GM23338 (cell line): ENCODE results near the gene LETMD1. TPM values are rescaled to one million over a fixed set of nuclear protein-coding genes. Genes with fewer than 3 reads are reported as not detected.

Experiments
- ATAC-seq: fragments of 200-7000 bp; cut with Tn5 transposase; 3 replicates; pipeline ENCODE4 v1.9.1; 2020
- DNase-seq: peaks from one replicate; pipeline ENCODE4 v3.0.0-alpha.2; 2015; ENCODE audit warnings: low spot score
- H2AFZ ChIP-seq: fragments of 200-600 bp; sonication (generic); 2 replicates; pipeline ENCODE4 v1.8.0; 2016; ENCODE audit warnings: antibody characterized with exemption, mild to moderate bottlenecking, moderate library complexity
- H3F3A ChIP-seq: fragments of 200-600 bp; sonication (generic); replicated peaks from 2 replicates; pipeline ENCODE4 v1.8.0; 2017; ENCODE audit warnings: antibody characterized with exemption, mixed run types, low read depth
- H3K27ac ChIP-seq: fragments of 200-600 bp; sonication (generic); 2 replicates; pipeline ENCODE4 v1.6.1; 2016; ENCODE audit warnings: low read depth
- H3K27me3 ChIP-seq: fragments of 200-600 bp; sonication (generic); 2 replicates; pipeline ENCODE4 v1.8.0; 2016; ENCODE audit warnings: mild to moderate bottlenecking, mixed run types, moderate library complexity; ENCODE audit not compliant: insufficient read depth
- H3K36me3 ChIP-seq: fragments of 200-600 bp; sonication (generic); 2 replicates; pipeline ENCODE4 v1.8.0; 2016; ENCODE audit warnings: mild to moderate bottlenecking; ENCODE audit not compliant: insufficient read depth
- H3K4me1 ChIP-seq: fragments of 200-600 bp; sonication (generic); 2 replicates; pipeline ENCODE4 v1.8.0; 2016; ENCODE audit warnings: mild to moderate bottlenecking, moderate library complexity; ENCODE audit not compliant: insufficient read depth
- H3K4me2 ChIP-seq: fragments of 200-600 bp; sonication (generic); 2 replicates; pipeline ENCODE4 v1.7.1; 2017; ENCODE audit warnings: mixed run types
- H3K4me3 ChIP-seq: fragments of 200-600 bp; sonication (generic); 2 replicates; pipeline ENCODE4 v1.6.1; 2016; ENCODE audit warnings: mixed run types
- H3K79me2 ChIP-seq: fragments of 200-600 bp; sonication (generic); replicated peaks from 2 replicates; pipeline ENCODE4 v1.8.0; 2017; ENCODE audit warnings: mild to moderate bottlenecking; ENCODE audit not compliant: insufficient read depth
- H3K9me2 ChIP-seq: fragments of 200-600 bp; sonication (generic); 2 replicates; pipeline ENCODE4 v1.8.0; 2017; ENCODE audit not compliant: insufficient read depth
- H4K20me1 ChIP-seq: fragments of 200-600 bp; sonication (generic); replicated peaks from 2 replicates; pipeline ENCODE4 v1.8.0; 2017; ENCODE audit warnings: mild to moderate bottlenecking; ENCODE audit not compliant: insufficient read depth
- H3K27ac Mint-ChIP-seq: 2 replicates; pipeline ENCODE4 v1.8.0; 2020; ENCODE audit warnings: inconsistent platforms, mild to moderate bottlenecking, moderate library complexity, mixed read lengths
- H3K27me3 Mint-ChIP-seq: 3 replicates; pipeline ENCODE4 v1.8.0; 2022; ENCODE audit warnings: low read depth, mild to moderate bottlenecking, moderate library complexity, mixed read lengths, inconsistent platforms; ENCODE audit not compliant: insufficient read depth, poor library complexity
- H3K36me3 Mint-ChIP-seq: 3 replicates; pipeline ENCODE4 v1.8.0; 2021; ENCODE audit warnings: low read depth, mild to moderate bottlenecking, inconsistent platforms, moderate library complexity, mixed read lengths
- H3K4me1 Mint-ChIP-seq: 3 replicates; pipeline ENCODE4 v1.8.0; 2020; ENCODE audit warnings: mild to moderate bottlenecking, inconsistent platforms, mixed read lengths
- H3K4me3 Mint-ChIP-seq: 3 replicates; pipeline ENCODE4 v1.8.0; 2021; ENCODE audit warnings: moderate library complexity, mild to moderate bottlenecking, inconsistent platforms, mixed read lengths
- H3K9me3 Mint-ChIP-seq: 3 replicates; pipeline ENCODE4 v1.8.0; 2020; ENCODE audit warnings: moderate library complexity, mild to moderate bottlenecking, inconsistent platforms, mixed read lengths
- CREB1 ChIP-seq: fragments of 250-450 bp; sonication (Bioruptor Pico); IDR thresholded peaks from 2 replicates; pipeline ENCODE4 v1.5.0; 2020; ENCODE audit warnings: low read depth, mild to moderate bottlenecking, moderate library complexity
- EZH2 ChIP-seq: fragments of 200-600 bp; sonication (generic); IDR thresholded peaks from one replicate; pipeline ENCODE4 v1.8.0; 2017; ENCODE audit warnings: antibody characterized with exemption, mild to moderate bottlenecking, low read depth; ENCODE audit not compliant: unreplicated experiment
- EZH2phosphoT487 ChIP-seq: fragments of 200-600 bp; sonication (generic); IDR thresholded peaks from one replicate; pipeline ENCODE4 v1.8.1; 2018; ENCODE audit warnings: antibody characterized with exemption; ENCODE audit not compliant: unreplicated experiment
- JUNB ChIP-seq: IDR thresholded peaks from one replicate; pipeline ENCODE4 v1.6.1; 2016; ENCODE audit warnings: antibody characterized with exemption; ENCODE audit not compliant: unreplicated experiment
- NANOG ChIP-seq: IDR thresholded peaks from 2 replicates; pipeline ENCODE4 v1.6.1; 2016; ENCODE audit warnings: antibody characterized with exemption, borderline replicate concordance
- POLR2AphosphoS5 ChIP-seq: IDR thresholded peaks from 2 replicates; pipeline ENCODE4 v1.6.1; 2016; ENCODE audit warnings: antibody characterized with exemption, low read depth
- STAT1 ChIP-seq: IDR thresholded peaks from one replicate; pipeline ENCODE4 v1.6.1; 2016; ENCODE audit warnings: antibody characterized with exemption; ENCODE audit not compliant: unreplicated experiment
- ZNF114 ChIP-seq: fragments of 250-450 bp; sonication (Bioruptor Pico); IDR thresholded peaks from 2 replicates; pipeline ENCODE4 v1.5.0; 2020; ENCODE audit warnings: mild to moderate bottlenecking, moderate library complexity
- ZNF331 ChIP-seq: fragments of 250-450 bp; sonication (Bioruptor Pico); IDR thresholded peaks from 2 replicates; pipeline ENCODE4 v1.5.0; 2020; ENCODE audit warnings: low read depth, mild to moderate bottlenecking, moderate library complexity
- polyA plus RNA-seq: library from polyadenylated mRNA; unstranded; fragments of >200 nt; fragmentation: Nextera tagmentation; extraction: Ambion mirVana; gene quantifications from 2 replicates; pipeline ENCODE4 v1.2.1, GENCODE V29; 2016
- total RNA-seq: library from RNA; depleted of rRNA; stranded (reverse); fragments of >200 nt; shearing (Covaris generic); gene quantifications from 2 replicates; pipeline ENCODE4 v1.2.3, GENCODE V29; 2014
- TF ChIP-seq, protein P1 (sequence below): IDR thresholded peaks from one replicate; pipeline ENCODE4 v1.6.1; 2018; ENCODE audit warnings: antibody characterized with exemption; ENCODE audit not compliant: unreplicated experiment
- TF ChIP-seq, protein P2 (sequence below): IDR thresholded peaks from 2 replicates; pipeline ENCODE4 v1.6.1; 2016; ENCODE audit warnings: antibody characterized with exemption
- TF ChIP-seq, protein P3 (sequence below), 2 experiments: fragments of 200-600 bp in 1 of 2; sonication (generic) in 1 of 2; conservative IDR thresholded peaks; 2 replicates each; pipeline versions ENCODE4 v1.5.1 to v1.6.1; 2016 to 2017; ENCODE audit warnings: antibody characterized with exemption in 2 of 2, low read depth in 2 of 2, mild to moderate bottlenecking in 2 of 2, moderate library complexity in 1 of 2
- TF ChIP-seq, protein P4 (sequence below): fragments of 250-450 bp; sonication (Bioruptor Pico); IDR thresholded peaks from 2 replicates; pipeline ENCODE4 v1.5.0; 2020; ENCODE audit warnings: mild to moderate bottlenecking, moderate library complexity

Gene LETMD1
- total and polyA plus RNA-seq, 2 experiments from 2014 or later, result 15.7 to 29.9 TPM

DNA sequence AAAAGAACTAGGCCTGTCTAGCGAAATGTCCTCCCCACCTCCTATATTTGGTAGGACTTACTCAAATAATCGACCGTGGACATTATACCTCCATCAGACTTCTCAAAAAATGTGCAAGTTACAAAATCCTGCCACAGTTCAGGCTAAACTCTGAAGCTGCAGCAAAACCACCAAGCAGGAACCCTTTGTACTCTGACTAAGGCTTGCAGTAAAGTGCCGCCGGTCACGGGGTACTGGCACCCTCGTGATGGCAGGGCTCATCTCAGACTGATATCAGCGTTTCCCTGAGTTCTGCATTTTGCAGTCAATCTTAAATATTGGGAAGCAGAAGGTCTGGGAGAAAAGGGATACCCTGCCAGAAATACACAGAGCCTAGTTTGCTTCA, 39.1 kb upstream of the LETMD1 start:
- Mint-ChIP-seq H3K4me3 (no peak overlapping the region), H3K4me1 (peaks cover 36% of the 10 kb centered on the region), H3K36me3 (peaks cover 40% of the 10 kb centered on the region), H3K27me3 (peaks cover 16% of the 10 kb centered on the region), H3K27ac (peak overlapping the region; percentile 56; the same call in 1 of the 2 replicates), H3K9me3 (no peaks in the 10 kb centered on the region; the same call in 1 of the 3 replicates)
- Histone ChIP-seq H2AFZ (no peak overlapping the region), H3F3A (no peaks in the 10 kb centered on the region), H3K4me3 (no peak overlapping the region), H3K4me2 (peak overlapping the region; percentile 28; the same call in 1 of the 2 replicates), H3K27ac (no peak overlapping the region), H3K79me2 (peaks cover 59% of the 10 kb centered on the region), H3K36me3 (no peaks in the 10 kb centered on the region), H4K20me1 (peaks cover 3% of the 10 kb centered on the region), H3K9me2 (no peaks in the 10 kb centered on the region), H3K4me1 (peaks cover 16% of the 10 kb centered on the region), H3K27me3 (no peaks in the 10 kb centered on the region)
- TF ChIP-seq ZNF114 (CRISPR knock-in tag) (no peak), EZH2 (no peak), NANOG (no peak), POLR2AphosphoS5 (no peak), CREB1 (CRISPR knock-in tag) (no peak), JUNB (no peak), EZH2phosphoT487 (no peak), STAT1 (no peak), ZNF331 (no peak)
- TF ChIP-seq, protein P1, sequence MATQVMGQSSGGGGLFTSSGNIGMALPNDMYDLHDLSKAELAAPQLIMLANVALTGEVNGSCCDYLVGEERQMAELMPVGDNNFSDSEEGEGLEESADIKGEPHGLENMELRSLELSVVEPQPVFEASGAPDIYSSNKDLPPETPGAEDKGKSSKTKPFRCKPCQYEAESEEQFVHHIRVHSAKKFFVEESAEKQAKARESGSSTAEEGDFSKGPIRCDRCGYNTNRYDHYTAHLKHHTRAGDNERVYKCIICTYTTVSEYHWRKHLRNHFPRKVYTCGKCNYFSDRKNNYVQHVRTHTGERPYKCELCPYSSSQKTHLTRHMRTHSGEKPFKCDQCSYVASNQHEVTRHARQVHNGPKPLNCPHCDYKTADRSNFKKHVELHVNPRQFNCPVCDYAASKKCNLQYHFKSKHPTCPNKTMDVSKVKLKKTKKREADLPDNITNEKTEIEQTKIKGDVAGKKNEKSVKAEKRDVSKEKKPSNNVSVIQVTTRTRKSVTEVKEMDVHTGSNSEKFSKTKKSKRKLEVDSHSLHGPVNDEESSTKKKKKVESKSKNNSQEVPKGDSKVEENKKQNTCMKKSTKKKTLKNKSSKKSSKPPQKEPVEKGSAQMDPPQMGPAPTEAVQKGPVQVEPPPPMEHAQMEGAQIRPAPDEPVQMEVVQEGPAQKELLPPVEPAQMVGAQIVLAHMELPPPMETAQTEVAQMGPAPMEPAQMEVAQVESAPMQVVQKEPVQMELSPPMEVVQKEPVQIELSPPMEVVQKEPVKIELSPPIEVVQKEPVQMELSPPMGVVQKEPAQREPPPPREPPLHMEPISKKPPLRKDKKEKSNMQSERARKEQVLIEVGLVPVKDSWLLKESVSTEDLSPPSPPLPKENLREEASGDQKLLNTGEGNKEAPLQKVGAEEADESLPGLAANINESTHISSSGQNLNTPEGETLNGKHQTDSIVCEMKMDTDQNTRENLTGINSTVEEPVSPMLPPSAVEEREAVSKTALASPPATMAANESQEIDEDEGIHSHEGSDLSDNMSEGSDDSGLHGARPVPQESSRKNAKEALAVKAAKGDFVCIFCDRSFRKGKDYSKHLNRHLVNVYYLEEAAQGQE, result no peak
- TF ChIP-seq, protein P2, sequence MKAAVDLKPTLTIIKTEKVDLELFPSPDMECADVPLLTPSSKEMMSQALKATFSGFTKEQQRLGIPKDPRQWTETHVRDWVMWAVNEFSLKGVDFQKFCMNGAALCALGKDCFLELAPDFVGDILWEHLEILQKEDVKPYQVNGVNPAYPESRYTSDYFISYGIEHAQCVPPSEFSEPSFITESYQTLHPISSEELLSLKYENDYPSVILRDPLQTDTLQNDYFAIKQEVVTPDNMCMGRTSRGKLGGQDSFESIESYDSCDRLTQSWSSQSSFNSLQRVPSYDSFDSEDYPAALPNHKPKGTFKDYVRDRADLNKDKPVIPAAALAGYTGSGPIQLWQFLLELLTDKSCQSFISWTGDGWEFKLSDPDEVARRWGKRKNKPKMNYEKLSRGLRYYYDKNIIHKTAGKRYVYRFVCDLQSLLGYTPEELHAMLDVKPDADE, result no peak
- TF ChIP-seq, protein P3, sequence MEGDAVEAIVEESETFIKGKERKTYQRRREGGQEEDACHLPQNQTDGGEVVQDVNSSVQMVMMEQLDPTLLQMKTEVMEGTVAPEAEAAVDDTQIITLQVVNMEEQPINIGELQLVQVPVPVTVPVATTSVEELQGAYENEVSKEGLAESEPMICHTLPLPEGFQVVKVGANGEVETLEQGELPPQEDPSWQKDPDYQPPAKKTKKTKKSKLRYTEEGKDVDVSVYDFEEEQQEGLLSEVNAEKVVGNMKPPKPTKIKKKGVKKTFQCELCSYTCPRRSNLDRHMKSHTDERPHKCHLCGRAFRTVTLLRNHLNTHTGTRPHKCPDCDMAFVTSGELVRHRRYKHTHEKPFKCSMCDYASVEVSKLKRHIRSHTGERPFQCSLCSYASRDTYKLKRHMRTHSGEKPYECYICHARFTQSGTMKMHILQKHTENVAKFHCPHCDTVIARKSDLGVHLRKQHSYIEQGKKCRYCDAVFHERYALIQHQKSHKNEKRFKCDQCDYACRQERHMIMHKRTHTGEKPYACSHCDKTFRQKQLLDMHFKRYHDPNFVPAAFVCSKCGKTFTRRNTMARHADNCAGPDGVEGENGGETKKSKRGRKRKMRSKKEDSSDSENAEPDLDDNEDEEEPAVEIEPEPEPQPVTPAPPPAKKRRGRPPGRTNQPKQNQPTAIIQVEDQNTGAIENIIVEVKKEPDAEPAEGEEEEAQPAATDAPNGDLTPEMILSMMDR (conservative IDR thresholded peaks at IDR 0.05; ENCODE audit: low read depth in 2 of 2), result no peak
- TF ChIP-seq, protein P4, sequence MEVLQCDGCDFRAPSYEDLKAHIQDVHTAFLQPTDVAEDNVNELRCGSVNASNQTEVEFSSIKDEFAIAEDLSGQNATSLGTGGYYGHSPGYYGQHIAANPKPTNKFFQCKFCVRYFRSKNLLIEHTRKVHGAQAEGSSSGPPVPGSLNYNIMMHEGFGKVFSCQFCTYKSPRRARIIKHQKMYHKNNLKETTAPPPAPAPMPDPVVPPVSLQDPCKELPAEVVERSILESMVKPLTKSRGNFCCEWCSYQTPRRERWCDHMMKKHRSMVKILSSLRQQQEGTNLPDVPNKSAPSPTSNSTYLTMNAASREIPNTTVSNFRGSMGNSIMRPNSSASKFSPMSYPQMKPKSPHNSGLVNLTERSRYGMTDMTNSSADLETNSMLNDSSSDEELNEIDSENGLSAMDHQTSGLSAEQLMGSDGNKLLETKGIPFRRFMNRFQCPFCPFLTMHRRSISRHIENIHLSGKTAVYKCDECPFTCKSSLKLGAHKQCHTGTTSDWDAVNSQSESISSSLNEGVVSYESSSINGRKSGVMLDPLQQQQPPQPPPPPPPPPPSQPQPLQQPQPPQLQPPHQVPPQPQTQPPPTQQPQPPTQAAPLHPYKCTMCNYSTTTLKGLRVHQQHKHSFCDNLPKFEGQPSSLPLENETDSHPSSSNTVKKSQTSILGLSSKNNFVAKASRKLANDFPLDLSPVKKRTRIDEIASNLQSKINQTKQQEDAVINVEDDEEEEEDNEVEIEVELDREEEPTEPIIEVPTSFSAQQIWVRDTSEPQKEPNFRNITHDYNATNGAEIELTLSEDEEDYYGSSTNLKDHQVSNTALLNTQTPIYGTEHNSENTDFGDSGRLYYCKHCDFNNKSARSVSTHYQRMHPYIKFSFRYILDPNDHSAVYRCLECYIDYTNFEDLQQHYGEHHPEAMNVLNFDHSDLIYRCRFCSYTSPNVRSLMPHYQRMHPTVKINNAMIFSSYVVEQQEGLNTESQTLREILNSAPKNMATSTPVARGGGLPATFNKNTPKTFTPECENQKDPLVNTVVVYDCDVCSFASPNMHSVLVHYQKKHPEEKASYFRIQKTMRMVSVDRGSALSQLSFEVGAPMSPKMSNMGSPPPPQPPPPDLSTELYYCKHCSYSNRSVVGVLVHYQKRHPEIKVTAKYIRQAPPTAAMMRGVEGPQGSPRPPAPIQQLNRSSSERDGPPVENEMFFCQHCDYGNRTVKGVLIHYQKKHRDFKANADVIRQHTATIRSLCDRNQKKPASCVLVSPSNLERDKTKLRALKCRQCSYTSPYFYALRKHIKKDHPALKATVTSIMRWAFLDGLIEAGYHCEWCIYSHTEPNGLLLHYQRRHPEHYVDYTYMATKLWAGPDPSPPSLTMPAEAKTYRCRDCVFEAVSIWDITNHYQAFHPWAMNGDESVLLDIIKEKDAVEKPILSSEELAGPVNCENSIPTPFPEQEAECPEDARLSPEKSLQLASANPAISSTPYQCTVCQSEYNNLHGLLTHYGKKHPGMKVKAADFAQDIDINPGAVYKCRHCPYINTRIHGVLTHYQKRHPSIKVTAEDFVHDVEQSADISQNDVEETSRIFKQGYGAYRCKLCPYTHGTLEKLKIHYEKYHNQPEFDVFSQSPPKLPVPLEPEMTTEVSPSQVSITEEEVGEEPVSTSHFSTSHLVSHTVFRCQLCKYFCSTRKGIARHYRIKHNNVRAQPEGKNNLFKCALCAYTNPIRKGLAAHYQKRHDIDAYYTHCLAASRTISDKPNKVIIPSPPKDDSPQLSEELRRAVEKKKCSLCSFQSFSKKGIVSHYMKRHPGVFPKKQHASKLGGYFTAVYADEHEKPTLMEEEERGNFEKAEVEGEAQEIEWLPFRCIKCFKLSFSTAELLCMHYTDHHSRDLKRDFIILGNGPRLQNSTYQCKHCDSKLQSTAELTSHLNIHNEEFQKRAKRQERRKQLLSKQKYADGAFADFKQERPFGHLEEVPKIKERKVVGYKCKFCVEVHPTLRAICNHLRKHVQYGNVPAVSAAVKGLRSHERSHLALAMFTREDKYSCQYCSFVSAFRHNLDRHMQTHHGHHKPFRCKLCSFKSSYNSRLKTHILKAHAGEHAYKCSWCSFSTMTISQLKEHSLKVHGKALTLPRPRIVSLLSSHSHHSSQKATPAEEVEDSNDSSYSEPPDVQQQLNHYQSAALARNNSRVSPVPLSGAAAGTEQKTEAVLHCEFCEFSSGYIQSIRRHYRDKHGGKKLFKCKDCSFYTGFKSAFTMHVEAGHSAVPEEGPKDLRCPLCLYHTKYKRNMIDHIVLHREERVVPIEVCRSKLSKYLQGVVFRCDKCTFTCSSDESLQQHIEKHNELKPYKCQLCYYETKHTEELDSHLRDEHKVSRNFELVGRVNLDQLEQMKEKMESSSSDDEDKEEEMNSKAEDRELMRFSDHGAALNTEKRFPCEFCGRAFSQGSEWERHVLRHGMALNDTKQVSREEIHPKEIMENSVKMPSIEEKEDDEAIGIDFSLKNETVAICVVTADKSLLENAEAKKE (CRISPR knock-in tag), result no peak
- ATAC-seq (peak; percentile 14; the same call in 2 of the 3 replicates), DNase-seq (no peak)
